Osteocyte (in vitro differentiated cells): ENCODE measurements around the gene ERICH4. TPM values are rescaled to one million over a fixed set of nuclear protein-coding genes. Genes with fewer than 3 reads are reported as not detected.

ENCODE experiments used
- DNase-seq: peaks from one replicate; pipeline ENCODE4 v3.0.0; 2021; ENCODE audit warnings: mixed read lengths; ENCODE audit not compliant: unreplicated experiment; ENCODE audit errors: extremely low spot score
- H3K27ac Mint-ChIP-seq: one replicate; pipeline ENCODE4 v1.8.0; 2021; ENCODE audit warnings: mild to moderate bottlenecking, mixed read lengths; ENCODE audit not compliant: unreplicated experiment
- H3K27me3 Mint-ChIP-seq: one replicate; pipeline ENCODE4 v1.8.0; 2021; ENCODE audit warnings: mixed read lengths; ENCODE audit not compliant: unreplicated experiment
- H3K36me3 Mint-ChIP-seq: one replicate; pipeline ENCODE4 v1.8.0; 2021; ENCODE audit warnings: mixed read lengths; ENCODE audit not compliant: unreplicated experiment
- H3K4me1 Mint-ChIP-seq: one replicate; pipeline ENCODE4 v1.8.0; 2021; ENCODE audit warnings: mixed read lengths; ENCODE audit not compliant: unreplicated experiment
- H3K4me3 Mint-ChIP-seq: one replicate; pipeline ENCODE4 v1.8.0; 2021; ENCODE audit warnings: mild to moderate bottlenecking, moderate library complexity, mixed read lengths; ENCODE audit not compliant: unreplicated experiment
- H3K9me3 Mint-ChIP-seq: one replicate; pipeline ENCODE4 v1.8.0; 2021; ENCODE audit warnings: mixed read lengths; ENCODE audit not compliant: unreplicated experiment
- long read RNA-seq: library from polyadenylated mRNA; unstranded; transcript quantifications from one replicate; pipeline ENCODE4 v2.0.0, GENCODE V29; 2021
- total RNA-seq: library from RNA; stranded (reverse); gene quantifications from 2 replicates; pipeline ENCODE4 v1.2.1, GENCODE V29; 2021
- TF ChIP-seq, protein P1 (sequence below): fragments of 200-600 bp; sonication (generic); IDR thresholded peaks from 2 replicates; pipeline ENCODE4 v1.5.0; 2021; ENCODE audit warnings: antibody characterized with exemption, mild to moderate bottlenecking, moderate library complexity

ERICH4 gene, protein sequence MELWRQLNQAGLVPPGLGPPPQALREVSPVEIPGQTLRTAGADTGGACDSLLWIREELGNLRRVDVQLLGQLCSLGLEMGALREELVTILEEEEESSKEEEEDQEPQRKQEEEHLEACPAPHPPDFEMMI
- not detected in 2 replicates for total RNA-seq
- long read RNA-seq = 0 reads

DNA sequence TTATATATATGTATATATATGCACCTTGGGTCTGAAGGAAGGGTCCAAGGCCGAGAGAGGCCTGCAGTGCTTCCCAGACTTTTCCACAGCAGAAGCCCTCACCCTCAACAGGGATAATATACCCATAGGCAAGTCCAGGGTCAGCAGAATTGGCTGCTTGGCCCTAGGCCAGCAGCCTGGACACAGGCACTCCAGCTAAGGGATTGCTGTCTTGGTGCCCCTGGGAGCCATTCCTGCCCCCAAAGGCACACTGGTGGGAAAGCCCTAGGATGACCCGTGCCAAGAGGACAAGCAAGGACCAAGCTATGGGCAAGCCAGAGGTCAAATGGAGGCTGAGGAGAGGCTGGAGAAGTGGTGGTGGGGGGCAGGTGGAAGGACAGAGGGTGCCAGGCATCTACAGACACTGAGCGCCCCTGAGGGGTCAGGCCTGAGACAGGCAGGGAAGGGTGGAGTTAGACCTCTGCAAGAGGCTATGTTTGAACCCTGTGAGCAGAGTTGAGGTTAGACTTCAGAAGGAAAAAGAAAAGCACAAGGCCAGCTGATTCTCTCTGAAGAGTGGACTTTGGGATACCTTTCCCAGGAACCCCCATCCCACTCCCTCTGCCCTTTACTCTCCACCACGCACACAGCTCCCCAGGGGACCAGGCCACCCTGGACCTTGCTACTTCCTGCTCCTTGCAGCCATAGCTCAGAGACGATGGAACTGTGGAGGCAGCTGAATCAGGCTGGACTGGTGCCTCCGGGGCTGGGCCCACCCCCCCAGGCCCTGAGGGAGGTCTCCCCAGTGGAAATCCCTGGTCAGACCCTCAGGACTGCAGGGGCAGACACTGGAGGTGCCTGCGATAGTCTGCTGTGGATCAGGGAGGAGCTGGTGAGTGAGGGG is at the start of gene ERICH4:
Gene ERICH4, plus strand, starts transcription at position 684 of the 883 bp plus-strand sequence. Its CDS starts 14 bp downstream, at position 698.
- TF ChIP-seq, protein P1, sequence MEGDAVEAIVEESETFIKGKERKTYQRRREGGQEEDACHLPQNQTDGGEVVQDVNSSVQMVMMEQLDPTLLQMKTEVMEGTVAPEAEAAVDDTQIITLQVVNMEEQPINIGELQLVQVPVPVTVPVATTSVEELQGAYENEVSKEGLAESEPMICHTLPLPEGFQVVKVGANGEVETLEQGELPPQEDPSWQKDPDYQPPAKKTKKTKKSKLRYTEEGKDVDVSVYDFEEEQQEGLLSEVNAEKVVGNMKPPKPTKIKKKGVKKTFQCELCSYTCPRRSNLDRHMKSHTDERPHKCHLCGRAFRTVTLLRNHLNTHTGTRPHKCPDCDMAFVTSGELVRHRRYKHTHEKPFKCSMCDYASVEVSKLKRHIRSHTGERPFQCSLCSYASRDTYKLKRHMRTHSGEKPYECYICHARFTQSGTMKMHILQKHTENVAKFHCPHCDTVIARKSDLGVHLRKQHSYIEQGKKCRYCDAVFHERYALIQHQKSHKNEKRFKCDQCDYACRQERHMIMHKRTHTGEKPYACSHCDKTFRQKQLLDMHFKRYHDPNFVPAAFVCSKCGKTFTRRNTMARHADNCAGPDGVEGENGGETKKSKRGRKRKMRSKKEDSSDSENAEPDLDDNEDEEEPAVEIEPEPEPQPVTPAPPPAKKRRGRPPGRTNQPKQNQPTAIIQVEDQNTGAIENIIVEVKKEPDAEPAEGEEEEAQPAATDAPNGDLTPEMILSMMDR = no peak
- H3K27ac Mint-ChIP-seq = no peak within 1 kb of the TSS
- H3K9me3 Mint-ChIP-seq = no peaks in the 10 kb centered on the region
- H3K36me3 Mint-ChIP-seq = peaks cover under 1% of the 10 kb centered on the region
- no peak for DNase-seq
- peaks cover 11% of the 10 kb centered on the region for H3K4me1 Mint-ChIP-seq
- no peak within 1 kb of the TSS for H3K4me3 Mint-ChIP-seq
- H3K27me3 Mint-ChIP-seq = peaks cover 14% of the 10 kb centered on the region

DNA sequence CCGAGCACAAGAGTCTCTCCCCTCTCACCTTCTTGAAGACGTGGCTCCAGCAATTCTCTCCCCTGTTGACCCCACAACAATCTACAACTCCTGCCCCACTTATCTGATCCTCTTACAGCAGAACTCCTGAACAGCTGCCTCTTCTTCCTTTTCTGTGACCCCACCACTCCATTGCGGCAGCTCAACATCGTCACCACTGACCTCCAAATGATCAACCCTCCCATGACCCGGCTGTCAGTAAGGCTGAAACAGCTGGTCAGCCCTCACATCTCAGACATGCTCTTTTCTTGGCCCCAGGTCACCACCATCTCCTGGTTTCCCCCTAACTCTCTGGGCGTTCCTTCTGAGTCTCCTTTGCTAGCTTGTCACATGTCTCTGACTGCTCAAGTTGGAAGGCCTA is 47.6 kb upstream of the ERICH4 start:
- Mint-ChIP-seq H3K27ac (peak overlapping the region; percentile 8), H3K27me3 (no peaks in the 10 kb centered on the region), H3K4me3 (peak overlapping the region; percentile 46), H3K4me1 (peaks cover 30% of the 10 kb centered on the region), H3K9me3 (no peaks in the 10 kb centered on the region), H3K36me3 (peaks cover 2% of the 10 kb centered on the region)
- DNase-seq = no peak
- TF ChIP-seq, protein P1 = no peak

DNA sequence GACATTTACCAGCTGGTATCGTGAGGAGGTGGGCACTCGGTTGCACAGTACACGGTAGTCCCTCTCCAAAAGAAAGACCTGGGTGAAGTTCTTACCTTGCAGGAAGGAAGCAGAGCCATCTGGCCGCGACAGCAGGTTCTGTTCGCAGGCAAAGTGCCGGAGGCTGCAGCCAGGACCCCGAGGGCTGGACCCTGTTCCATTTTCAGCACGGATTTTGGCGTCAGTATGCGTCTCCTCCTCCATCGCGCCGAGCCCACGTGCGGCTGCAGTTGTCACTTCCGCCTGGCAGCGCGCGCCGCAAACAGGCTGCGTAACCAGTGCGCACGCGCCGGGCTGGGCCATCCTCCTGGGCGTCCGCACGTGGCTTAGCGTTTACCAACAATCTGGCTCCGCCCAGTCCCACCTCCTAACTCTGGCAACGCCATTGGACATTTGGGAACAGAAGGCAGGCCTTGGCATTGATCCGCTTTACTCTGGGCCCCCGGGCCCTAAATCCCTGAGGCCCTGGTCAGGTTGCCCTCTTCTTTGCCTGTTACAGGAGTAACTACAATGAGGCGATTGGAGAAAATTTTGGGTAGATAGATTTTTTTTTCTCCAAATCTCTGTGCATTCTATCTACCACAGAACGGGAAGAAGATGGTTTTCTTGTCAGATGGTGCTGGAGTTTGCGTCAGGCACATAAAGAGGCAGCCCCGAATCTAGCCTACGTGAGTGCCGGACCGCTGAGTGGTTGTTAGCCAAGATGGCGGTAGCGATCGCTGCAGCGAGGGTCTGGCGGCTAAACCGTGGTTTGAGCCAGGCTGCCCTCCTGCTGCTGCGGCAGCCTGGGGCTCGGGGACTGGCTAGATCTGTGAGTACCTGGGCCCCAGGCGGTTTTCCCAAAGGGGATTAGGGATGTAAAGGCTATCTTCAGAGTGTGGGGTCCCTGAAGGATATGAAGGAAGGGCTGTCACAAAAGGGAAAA is 45.6 kb upstream of the ERICH4 start, which contains the start of the genes BCKDHA and EXOSC5:
Gene BCKDHA, plus strand, starts transcription at position 733 of the 964 bp plus-strand sequence. Its CDS starts 10 bp downstream, at position 743.
Gene EXOSC5, minus strand, starts transcription at position 274 of the 964 bp plus-strand sequence. Its CDS starts 31 bp downstream, at position 243.
- Mint-ChIP-seq H3K9me3 (no peaks in the 10 kb centered on the region), H3K4me3 (peak within 1 kb of the TSS; percentile 99), H3K27me3 (no peaks in the 10 kb centered on the region), H3K36me3 (peaks cover 3% of the 10 kb centered on the region), H3K27ac (peak within 1 kb of the TSS; percentile 99), H3K4me1 (peaks cover 30% of the 10 kb centered on the region)
- peak; percentile 100 for DNase-seq
- TF ChIP-seq, protein P1 = no peak

DNA sequence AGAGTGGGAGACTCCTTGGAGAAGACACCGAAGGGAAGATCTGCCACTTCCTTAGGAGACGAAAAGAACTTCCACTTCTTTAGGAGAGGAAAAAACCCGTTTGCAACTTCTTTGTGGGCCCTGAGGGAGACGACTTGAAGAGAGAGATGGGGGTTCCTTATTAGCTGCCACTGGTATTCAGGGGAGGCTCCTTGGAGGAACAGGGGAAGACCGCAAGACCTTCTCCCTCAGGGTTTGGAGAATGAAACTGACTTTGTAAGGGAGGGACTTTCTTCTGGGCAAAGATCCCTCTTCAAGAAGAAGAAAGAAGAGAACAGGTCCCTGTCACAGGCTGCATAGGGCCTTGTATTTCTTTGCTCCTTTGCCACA is 44.9 kb upstream of the ERICH4 start:
- H3K27ac Mint-ChIP-seq = peak overlapping the region; percentile 99
- peak overlapping the region; percentile 99 for H3K4me3 Mint-ChIP-seq
- H3K36me3 Mint-ChIP-seq = peaks cover 3% of the 10 kb centered on the region
- no peak for DNase-seq
- peaks cover 30% of the 10 kb centered on the region for H3K4me1 Mint-ChIP-seq
- no peaks in the 10 kb centered on the region for H3K27me3 Mint-ChIP-seq
- no peaks in the 10 kb centered on the region for H3K9me3 Mint-ChIP-seq
- TF ChIP-seq, protein P1 = no peak
